Spinal cord (tissue), 10 donors: ENCODE measurements around the gene ARL6IP4. TPM values are rescaled to one million over a fixed set of nuclear protein-coding genes. Genes with fewer than 3 reads are reported as not detected.

Experiments
- DNase-seq, 6 donors: peaks; one replicate each; pipeline versions ENCODE4 v3.0.0 to v3.0.0-alpha.2; 2013 to 2015; ENCODE audit warnings: low spot score in 6 of 6, low read depth in 4 of 6
- H3K27ac ChIP-seq: one replicate; pipeline ENCODE4 v1.5.1; 2013; ENCODE audit warnings: low read depth, low read length, control low read depth
- H3K27me3 ChIP-seq: one replicate; pipeline ENCODE4 v1.6.1; 2013; ENCODE audit warnings: low read length; ENCODE audit not compliant: control insufficient read depth, insufficient read depth
- H3K36me3 ChIP-seq: one replicate; pipeline ENCODE4 v1.6.1; 2013; ENCODE audit warnings: low read length; ENCODE audit not compliant: control insufficient read depth, insufficient read depth
- H3K4me1 ChIP-seq: one replicate; pipeline ENCODE4 v1.6.1; 2013; ENCODE audit warnings: low read length; ENCODE audit not compliant: control insufficient read depth, insufficient read depth
- H3K4me3 ChIP-seq: one replicate; pipeline ENCODE4 v1.5.1; 2013; ENCODE audit warnings: low read depth, low read length, control low read depth
- H3K9me3 ChIP-seq: one replicate; pipeline ENCODE4 v1.6.1; 2013; ENCODE audit warnings: low read length; ENCODE audit not compliant: control insufficient read depth, insufficient read depth
- WGBS: methylation state at CpG from one replicate; pipeline ENCODE4 v1.1.5; 2013; ENCODE audit warnings: missing lambda C conversion rate; ENCODE audit not compliant: insufficient coverage; 5-methylcytosine and 5-hydroxymethylcytosine counted together
- polyA plus RNA-seq, 2 donors: library from polyadenylated mRNA; unstranded; fragments of 120-200 nt; gene quantifications; one replicate each; pipeline ENCODE4 v1.2.1, GENCODE V29; 2013; ENCODE audit not compliant: insufficient read length in 2 of 2
- total RNA-seq, 2 donors: library from RNA; depleted of rRNA in 1 of 2; stranded (reverse); fragments of 120-200 nt in 1 of 2; fragments of >200 nt in 1 of 2; gene quantifications; one replicate each; pipeline versions ENCODE4 v1.2.3 to v1.2.4, GENCODE V29; 2013 to 2014
- donor health status: healthy.

The ARL6IP4 gene
- total and polyA plus RNA-seq, 4 donors, result 44.3 to 207 (median 137) TPM

DNA sequence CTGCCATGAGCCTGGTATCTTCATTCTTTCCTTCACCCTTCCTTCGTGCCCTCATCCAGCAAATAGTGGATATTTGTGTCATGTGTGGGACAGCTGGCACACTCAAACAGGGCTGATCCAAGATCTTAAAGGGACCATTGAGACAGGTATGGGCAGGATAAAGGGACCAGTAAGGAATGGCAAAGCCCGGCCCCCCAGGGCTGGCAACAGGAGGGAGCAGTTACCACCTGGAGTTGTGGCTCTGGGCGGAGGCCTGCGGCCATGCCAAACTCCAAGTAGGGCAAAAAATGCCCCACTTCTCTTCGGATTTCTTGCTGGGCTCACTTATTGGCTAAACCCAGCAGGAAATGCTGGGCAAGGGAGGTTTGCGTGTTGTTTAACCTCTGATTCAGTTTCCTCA lies 3.3 kb upstream of the ARL6IP4 start:
- H3K27me3 ChIP-seq, result no peaks in the 10 kb centered on the region
- WGBS, result 95% methylated on average over 5 of the region's 6 CpGs
- H3K9me3 ChIP-seq, result no peaks in the 10 kb centered on the region
- no peak overlapping the region for H3K4me3 ChIP-seq
- H3K27ac ChIP-seq, result no peak overlapping the region
- peaks cover 43% of the 10 kb centered on the region for H3K36me3 ChIP-seq
- DNase-seq, result no peak
- peaks cover 68% of the 10 kb centered on the region for H3K4me1 ChIP-seq

GRCh38 chr12:122977655-122978392 lies 2.7 kb upstream of the ARL6IP4 start:
- no peak for DNase-seq
- H3K36me3 ChIP-seq, result peaks cover 49% of the 10 kb centered on the region
- H3K4me1 ChIP-seq, result peaks cover 75% of the 10 kb centered on the region
- no peak overlapping the region for H3K27ac ChIP-seq
- 89% methylated on average over 6 of the region's 9 CpGs for WGBS
- H3K9me3 ChIP-seq, result no peaks in the 10 kb centered on the region
- no peaks in the 10 kb centered on the region for H3K27me3 ChIP-seq
- no peak overlapping the region for H3K4me3 ChIP-seq

DNA sequence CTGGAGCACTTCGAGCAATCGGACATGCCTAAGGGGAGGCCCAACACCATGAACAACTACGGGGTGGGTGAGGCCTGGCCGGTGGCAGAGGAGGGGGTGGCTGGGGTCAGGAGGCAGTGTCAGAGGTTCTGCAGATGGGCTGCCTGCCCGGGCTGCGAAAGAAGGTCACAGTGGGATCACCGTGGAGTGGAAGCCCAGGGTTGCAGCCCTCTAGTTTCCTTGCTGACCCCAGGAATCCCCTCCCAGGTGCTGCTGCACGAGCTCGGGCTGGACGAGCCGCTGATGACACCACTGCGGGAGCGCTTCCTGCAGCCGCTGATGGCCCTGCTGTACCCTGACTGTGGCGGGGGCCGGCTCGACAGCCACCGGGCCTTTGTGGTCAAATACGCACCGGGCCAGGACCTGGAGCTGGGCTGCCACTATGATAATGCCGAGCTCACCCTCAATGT lies 1.9 kb upstream of the ARL6IP4 start:
- Histone ChIP-seq H3K4me3 (no peak overlapping the region), H3K9me3 (no peaks in the 10 kb centered on the region), H3K27me3 (no peaks in the 10 kb centered on the region), H3K27ac (no peak overlapping the region), H3K4me1 (peaks cover 82% of the 10 kb centered on the region), H3K36me3 (peaks cover 54% of the 10 kb centered on the region)
- WGBS, result 95% methylated on average over 18 of the region's 21 CpGs
- DNase-seq, result no peak

- no peak for DNase-seq
- Histone ChIP-seq H3K4me1 (peaks cover 83% of the 10 kb centered on the region), H3K36me3 (peaks cover 60% of the 10 kb centered on the region), H3K4me3 (peak overlapping the region; percentile 67), H3K27ac (no peak overlapping the region), H3K9me3 (no peaks in the 10 kb centered on the region), H3K27me3 (no peaks in the 10 kb centered on the region)
- 83% methylated on average over 27 of the region's 28 CpGs for WGBS
Observed at GRCh38 chr12:122979001-122979907, 1.2 kb upstream of the ARL6IP4 start.

DNA sequence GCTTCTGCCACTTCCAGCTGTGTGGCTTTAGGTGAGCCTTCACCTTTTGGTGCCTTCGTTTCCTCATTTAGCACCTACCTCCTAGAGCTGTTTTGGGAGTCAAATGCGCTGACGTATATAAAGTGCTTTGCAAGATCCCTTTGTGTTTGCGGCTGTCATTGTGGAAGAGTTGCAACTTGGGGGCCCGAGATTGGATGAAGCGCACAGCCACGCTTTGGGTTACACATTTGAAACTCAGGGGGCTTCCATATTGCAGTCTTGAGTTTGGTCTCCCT lies 636 bp upstream of the ARL6IP4 start:
- peak overlapping the region; percentile 61 for H3K27ac ChIP-seq
- WGBS, result 10% methylated on average over 6 of the region's 7 CpGs

DNA sequence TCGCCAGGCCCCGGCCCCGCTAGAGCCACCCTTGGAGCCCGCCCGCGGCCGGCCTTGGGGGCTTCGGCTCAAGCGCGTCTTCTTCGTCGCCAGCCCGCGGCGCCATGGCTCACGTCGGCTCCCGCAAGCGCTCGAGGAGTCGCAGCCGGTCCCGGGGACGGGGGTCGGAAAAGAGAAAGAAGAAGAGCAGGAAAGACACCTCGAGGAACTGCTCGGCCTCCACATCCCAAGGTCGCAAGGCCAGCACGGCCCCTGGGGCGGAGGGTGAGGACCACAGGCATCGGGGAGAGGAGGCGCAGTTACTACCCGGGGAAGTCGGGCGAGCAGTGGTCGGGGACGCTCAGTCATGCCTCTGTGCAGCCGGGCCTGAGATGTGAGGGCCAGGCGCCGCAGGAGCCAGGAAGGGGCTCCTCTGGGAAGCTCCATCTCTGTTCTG lies 573 bp downstream of the ARL6IP4 start:
- H3K36me3 ChIP-seq, result peaks cover 77% of the 10 kb centered on the region
- no peaks in the 10 kb centered on the region for H3K9me3 ChIP-seq
- no peaks in the 10 kb centered on the region for H3K27me3 ChIP-seq
- H3K27ac ChIP-seq, result peak overlapping the region; percentile 33
- DNase-seq, result peak in 2 of 6 donors; percentile 49 to 62
- peak overlapping the region; percentile 67 for H3K4me3 ChIP-seq
- whole genome bisulfite sequencing, result under 1% methylated on average over 40 of the region's 40 CpGs
- H3K4me1 ChIP-seq, result peaks cover 89% of the 10 kb centered on the region

More for the DNA sequence above, 636 bp upstream of the ARL6IP4 start:
- H3K27me3 ChIP-seq, result no peaks in the 10 kb centered on the region
- H3K4me1 ChIP-seq, result peaks cover 86% of the 10 kb centered on the region
- peak overlapping the region; percentile 67 for H3K4me3 ChIP-seq
- H3K9me3 ChIP-seq, result no peaks in the 10 kb centered on the region
- H3K36me3 ChIP-seq, result peaks cover 65% of the 10 kb centered on the region
- no peak for DNase-seq

- Histone ChIP-seq H3K4me1 (peaks cover 81% of the 10 kb centered on the region), H3K36me3 (peaks cover 77% of the 10 kb centered on the region), H3K27ac (no peak overlapping the region), H3K27me3 (no peaks in the 10 kb centered on the region), H3K9me3 (no peaks in the 10 kb centered on the region), H3K4me3 (peak overlapping the region; percentile 67)
- 87% methylated on average over 21 of the region's 25 CpGs for WGBS
- no peak for DNase-seq
Observed at GRCh38 chr12:122981587-122982476, 1.4 kb downstream of the ARL6IP4 start.

DNA sequence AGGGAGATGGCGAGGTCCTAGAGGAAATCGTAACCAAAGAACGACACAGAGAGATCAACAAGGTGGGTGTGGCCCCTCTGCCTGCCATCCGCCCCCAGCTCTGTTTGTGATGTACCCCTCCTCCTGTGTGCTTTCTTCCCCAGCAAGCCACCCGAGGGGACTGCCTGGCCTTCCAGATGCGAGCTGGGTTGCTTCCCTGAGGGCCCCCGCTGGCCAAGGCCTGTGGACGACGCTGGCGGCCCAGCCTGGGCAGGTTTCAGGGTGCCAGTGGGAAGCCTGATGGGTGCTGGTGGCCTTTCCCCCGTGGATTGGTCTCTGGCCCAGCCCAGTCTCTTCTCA lies 2.0 kb downstream of the ARL6IP4 start:
- WGBS, result 71% methylated on average over 5 of the region's 11 CpGs
- peaks cover 77% of the 10 kb centered on the region for H3K36me3 ChIP-seq

More for the DNA sequence above, 2.0 kb downstream of the ARL6IP4 start:
- no peak overlapping the region for H3K27ac ChIP-seq
- H3K4me3 ChIP-seq, result no peak overlapping the region
- DNase-seq, result no peak
- peaks cover 75% of the 10 kb centered on the region for H3K4me1 ChIP-seq
- H3K9me3 ChIP-seq, result no peaks in the 10 kb centered on the region
- no peaks in the 10 kb centered on the region for H3K27me3 ChIP-seq
